SK-N-MC (cell line): ENCODE measurements around the gene MARF1.

ENCODE experiments used
- EZH2 ChIP-seq: fragments of 200-600 bp; sonication (generic); IDR thresholded peaks from one replicate; pipeline ENCODE4 v1.6.1; 2017; ENCODE audit warnings: antibody characterized with exemption
- FOXP2 ChIP-seq: optimal IDR thresholded peaks from 2 replicates; pipeline ENCODE3; 2011; ENCODE audit warnings: mild to moderate bottlenecking, moderate library complexity; ENCODE audit not compliant: insufficient read depth; ENCODE audit errors: extremely low read length, control extremely low read depth
- POLR2AphosphoS5 ChIP-seq: IDR thresholded peaks from 2 replicates; pipeline ENCODE4 v1.6.1; 2012; ENCODE audit warnings: mild to moderate bottlenecking, low read depth, low read length, borderline replicate concordance

GRCh38 chr16:15660203-15660601 is 17.2 kb upstream of the MARF1 start:
- no peak for TF ChIP-seq EZH2
- TF ChIP-seq POLR2AphosphoS5: no peak
- no peak for TF ChIP-seq FOXP2
